Transverse colon (tissue), 4 donors: ENCODE data around the gene RERE. TPM values are rescaled to one million over a fixed set of nuclear protein-coding genes. Genes with fewer than 3 reads are reported as not detected.
A peak's percentile ranks its signal among the peaks of the same experiment; 100 is the strongest.

ENCODE experiments used
- DNase-seq: peaks from one replicate; pipeline ENCODE4 v3.0.0-alpha.2; 2019
- H3K27ac ChIP-seq, 4 donors: fragments of 200-600 bp; sonication (generic); 2 replicates each; pipeline ENCODE4 v1.5.1; 2016 to 2018; ENCODE audit warnings: inconsistent platforms in 4 of 4
- H3K27me3 ChIP-seq: fragments of 200-600 bp; sonication (generic); 2 replicates; pipeline ENCODE4 v1.5.1; 2017; ENCODE audit warnings: inconsistent platforms
- H3K36me3 ChIP-seq, 4 donors: fragments of 200-600 bp; sonication (generic); 2 replicates each; pipeline ENCODE4 v1.5.1; 2017 to 2019; ENCODE audit warnings: inconsistent platforms in 4 of 4
- H3K4me1 ChIP-seq, 4 donors: fragments of 200-600 bp; sonication (generic); 2 replicates each; pipeline ENCODE4 v1.5.1; 2017 to 2020; ENCODE audit warnings: inconsistent platforms in 4 of 4
- H3K4me3 ChIP-seq, 4 donors: fragments of 200-600 bp; sonication (generic); 1 replicate in 1 of 4; 2 replicates in 3 of 4; pipeline versions ENCODE4 v1.5.1 to v1.6.1; 2017 to 2019; ENCODE audit warnings: inconsistent platforms in 4 of 4
- H3K9me3 ChIP-seq, 2 donors: fragments of 200-600 bp; sonication (generic); 2 replicates each; pipeline ENCODE4 v1.5.1; 2017 to 2019; ENCODE audit warnings: inconsistent platforms in 2 of 2
- EP300 ChIP-seq: sonication (generic); formaldehyde crosslinking; IDR thresholded peaks from one replicate; pipeline ENCODE4 v1.6.1; 2017; ENCODE audit warnings: antibody characterized with exemption, low read depth
- POLR2A ChIP-seq: fragments of 450-650 bp; IDR thresholded peaks from one replicate; pipeline ENCODE4 v1.6.1; 2016; ENCODE audit warnings: antibody characterized with exemption, mild to moderate bottlenecking, moderate library complexity
- POLR2AphosphoS5 ChIP-seq, 3 donors: sonication (generic); formaldehyde crosslinking; IDR thresholded peaks; one replicate each; pipeline ENCODE4 v1.6.1; 2016; ENCODE audit warnings: antibody characterized with exemption in 3 of 3
- WGBS, 2 donors: methylation state at CpG; one replicate each; pipeline ENCODE4 v1.1.5; 2018; ENCODE audit warnings: low coverage in 1 of 2; 5-methylcytosine and 5-hydroxymethylcytosine counted together
- in situ Hi-C, 4 donors: fragments of 200-750 bp; cut with MboI; loops; one replicate each; pipeline versions ENCODE4 v1.15.0 to v1.15.1; 2017; ENCODE audit warnings: low sequenced_read_pairs in 3 of 4, low pct_ligation_motif_present in 1 of 4, low pct_unique_long_range_greater_than_20kb in 1 of 4
- intact Hi-C: fragments of 100-400 bp; cut with DNase I; formaldehyde crosslinking; loops from one replicate; pipeline ENCODE4 v1.15.1; 2023; ENCODE audit warnings: low total_unique reads
- total RNA-seq, 4 donors: library from RNA; depleted of rRNA; stranded (reverse); fragments of >200 nt; gene quantifications; one replicate each; pipeline ENCODE4 v1.1.0, GENCODE V29; 2016
- TF ChIP-seq, protein P1 (sequence below), 5 experiments: fragments of 200-600 bp in 3 of 5; fragments of 450-650 bp in 2 of 5; sonication (generic) in 3 of 5; IDR thresholded peaks; 1 replicate in 2 of 5; 2 replicates in 3 of 5; pipeline ENCODE4 v1.5.1; 2016 to 2017; ENCODE audit warnings: antibody characterized with exemption in 5 of 5, inconsistent platforms in 3 of 5, mild to moderate bottlenecking in 2 of 5, moderate library complexity in 1 of 5

Gene RERE
- total RNA-seq, 4 donors from 2014 or later: 80.3 to 657 (median 105) TPM

DNA sequence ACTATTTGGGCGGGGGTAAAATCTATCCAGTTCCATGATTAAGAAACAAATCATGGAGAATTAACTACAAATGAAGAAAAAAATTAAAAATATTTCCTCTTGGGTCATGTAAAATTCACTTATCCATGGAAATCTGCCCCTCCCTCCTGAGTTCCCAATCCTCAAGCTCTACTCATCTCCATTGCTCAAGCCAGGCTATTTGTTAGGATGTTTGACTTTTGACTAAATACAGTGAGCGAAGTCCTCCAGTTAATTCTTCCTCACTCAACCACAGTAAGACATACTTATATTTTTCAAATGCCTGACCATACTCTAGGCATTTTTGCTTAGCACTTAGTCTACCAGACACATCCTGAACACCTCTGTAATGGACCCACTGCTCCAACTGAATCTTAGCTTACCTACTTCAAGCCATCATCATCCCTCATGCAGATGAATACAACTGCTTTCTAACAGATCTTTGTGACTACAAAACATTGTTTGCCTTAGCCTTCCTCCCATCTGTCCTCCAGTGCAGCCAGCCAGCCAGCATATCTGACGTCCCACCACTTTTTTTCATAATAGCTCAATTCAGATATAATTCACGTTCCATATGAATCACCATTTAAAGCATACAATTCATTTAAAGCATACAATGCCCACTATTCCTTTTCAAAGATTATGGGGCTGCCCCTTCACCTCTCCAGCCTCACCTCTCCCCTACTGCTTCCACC lies 154.2 kb downstream of the RERE start:
- in situ Hi-C loops (loop anchor here in 2 of 4 donors (25.0 kb wide), 1 partner anchor 101 kb away; no protein-coding TSS in a partner anchor), intact Hi-C loops (loop anchor here (5.0 kb wide), 1 partner anchor 64 kb away; no protein-coding TSS in a partner anchor)
- Histone ChIP-seq H3K4me3 (no peak overlapping the region), H3K27me3 (no peaks in the 10 kb centered on the region), H3K27ac (peak overlapping the region in 2 of 4 donors; percentile 7 to 47), H3K4me1 (peaks cover 47 to 93% (median 64%) of the 10 kb centered on the region in 4 donors), H3K36me3 (no peaks in the 10 kb centered on the region), H3K9me3 (no peaks in the 10 kb centered on the region)
- WGBS, 2 donors: 71 to 83% methylated on average over 4 of the region's 4 CpGs
- TF ChIP-seq POLR2A: no peak
- no peak for TF ChIP-seq POLR2AphosphoS5 (IDR thresholded peaks at IDR 0.05)
- TF ChIP-seq, protein P1, sequence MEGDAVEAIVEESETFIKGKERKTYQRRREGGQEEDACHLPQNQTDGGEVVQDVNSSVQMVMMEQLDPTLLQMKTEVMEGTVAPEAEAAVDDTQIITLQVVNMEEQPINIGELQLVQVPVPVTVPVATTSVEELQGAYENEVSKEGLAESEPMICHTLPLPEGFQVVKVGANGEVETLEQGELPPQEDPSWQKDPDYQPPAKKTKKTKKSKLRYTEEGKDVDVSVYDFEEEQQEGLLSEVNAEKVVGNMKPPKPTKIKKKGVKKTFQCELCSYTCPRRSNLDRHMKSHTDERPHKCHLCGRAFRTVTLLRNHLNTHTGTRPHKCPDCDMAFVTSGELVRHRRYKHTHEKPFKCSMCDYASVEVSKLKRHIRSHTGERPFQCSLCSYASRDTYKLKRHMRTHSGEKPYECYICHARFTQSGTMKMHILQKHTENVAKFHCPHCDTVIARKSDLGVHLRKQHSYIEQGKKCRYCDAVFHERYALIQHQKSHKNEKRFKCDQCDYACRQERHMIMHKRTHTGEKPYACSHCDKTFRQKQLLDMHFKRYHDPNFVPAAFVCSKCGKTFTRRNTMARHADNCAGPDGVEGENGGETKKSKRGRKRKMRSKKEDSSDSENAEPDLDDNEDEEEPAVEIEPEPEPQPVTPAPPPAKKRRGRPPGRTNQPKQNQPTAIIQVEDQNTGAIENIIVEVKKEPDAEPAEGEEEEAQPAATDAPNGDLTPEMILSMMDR (IDR thresholded peaks at IDR 0.05): no peak
- TF ChIP-seq EP300: no peak
- DNase-seq: no peak

GRCh38 chr1:8662380-8663072 lies 154.9 kb downstream of the RERE start:
- peak overlapping the region in 1 of 4 donors; percentile 33 for H3K27ac ChIP-seq
- TF ChIP-seq EP300: no peak
- no peak for TF ChIP-seq POLR2AphosphoS5 (IDR thresholded peaks at IDR 0.05)
- TF ChIP-seq, protein P1 (IDR thresholded peaks at IDR 0.05): no peak
- TF ChIP-seq POLR2A: no peak
- intact Hi-C loops: loop anchor here (5.0 kb wide), 1 partner anchor 65 kb away; no protein-coding TSS in a partner anchor

GRCh38 chr1:8661185-8662110 lies 156.0 kb downstream of the RERE start:
- Histone ChIP-seq H3K4me1 (peaks cover 42 to 75% (median 49%) of the 10 kb centered on the region in 4 donors), H3K27ac (peak overlapping the region; percentile 33 to 69 (median 56)), H3K4me3 (no peak overlapping the region), H3K36me3 (no peaks in the 10 kb centered on the region), H3K9me3 (no peaks in the 10 kb centered on the region), H3K27me3 (no peaks in the 10 kb centered on the region)
- no peak for DNase-seq
- intact Hi-C loops (loop anchor here (5.0 kb wide), 1 partner anchor 66 kb away; no protein-coding TSS in a partner anchor), in situ Hi-C loops (loop anchor here in 2 of 4 donors (25.0 kb wide), 1 partner anchor 99 kb away; no protein-coding TSS in a partner anchor)
- no peak for TF ChIP-seq EP300
- TF ChIP-seq POLR2A: no peak
- no peak for TF ChIP-seq POLR2AphosphoS5 (IDR thresholded peaks at IDR 0.05)
- TF ChIP-seq, protein P1 (IDR thresholded peaks at IDR 0.05): no peak
- WGBS, 2 donors: 33 to 45% methylated on average over 3 to 8 of the region's 8 CpGs

More at GRCh38 chr1:8662380-8663072, 154.9 kb downstream of the RERE start:
- Histone ChIP-seq H3K36me3 (no peaks in the 10 kb centered on the region), H3K4me1 (peaks cover 47 to 86% (median 59%) of the 10 kb centered on the region in 4 donors), H3K4me3 (no peak overlapping the region), H3K9me3 (no peaks in the 10 kb centered on the region), H3K27me3 (no peaks in the 10 kb centered on the region)
- in situ Hi-C loops: loop anchor here in 2 of 4 donors (25.0 kb wide), 1 partner anchor 100 kb away; no protein-coding TSS in a partner anchor
- no peak for DNase-seq
- 89 to 92% methylated on average over 3 to 4 of the region's 4 CpGs for WGBS, 2 donors
